ENCODE data around the gene GRM3.

DNA sequence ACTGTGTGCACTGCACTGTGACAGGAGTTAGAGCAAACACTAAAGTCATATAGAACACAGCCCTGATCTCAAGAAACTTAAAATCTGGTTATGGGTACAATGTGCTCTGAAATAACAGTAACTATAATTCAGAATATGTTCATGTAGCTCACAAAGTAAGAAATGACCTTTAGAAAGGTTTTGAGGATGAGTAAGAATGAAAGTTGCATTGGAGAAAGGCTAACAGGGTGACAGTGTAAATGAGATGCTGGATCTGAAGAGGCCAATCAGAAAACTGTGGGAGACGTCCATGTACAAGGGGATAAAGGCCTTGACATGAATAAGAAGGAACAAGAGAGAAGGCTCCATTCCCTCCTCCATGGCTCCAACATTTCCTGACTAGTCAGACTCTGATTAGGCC lies 124.7 kb downstream of the GRM3 start:
- TF ChIP-seq CTCF (IDR thresholded peaks at IDR 0.05) (no peak), ZFX (IDR thresholded peaks at IDR 0.05; ENCODE audit: borderline replicate concordance) (no peak)

Measured in 22Rv1 (cell line).